ENCODE results near the gene FREM2. TPM values are rescaled to one million over a fixed set of nuclear protein-coding genes. Genes with fewer than 3 reads are reported as not detected.

The FREM2 gene
- total RNA-seq, 1 experiment from 2014 or later = 0.04 TPM

GRCh38 chr13:38667526-38668109 is 19.3 kb upstream of the FREM2 start:
- no TSS peak for BruUV-seq (replicated peaks)
- ATAC-seq (no peak), DNase-seq (no peak)
- H3K4me2 ChIP-seq (ENCODE audit: low read length) = no peak overlapping the region
- H2AFZ ChIP-seq (ENCODE audit: low read length) = no peak overlapping the region
- H4K20me1 ChIP-seq (ENCODE audit: low read length) = no peaks in the 10 kb centered on the region
- intact Hi-C loops (cut with micrococcal nuclease) = no loop called here
- H3K36me3 ChIP-seq (ENCODE audit: low read depth, low read length) = no peaks in the 10 kb centered on the region
- H3K4me3 ChIP-seq (ENCODE audit: low read length) = no peak overlapping the region
- no peaks in the 10 kb centered on the region for H3F3A ChIP-seq (ENCODE audit: low read length, unreplicated experiment)
- H3K9ac ChIP-seq (ENCODE audit: low read length) = no peak overlapping the region
- H3K79me2 ChIP-seq (ENCODE audit: low read length) = no peaks in the 10 kb centered on the region
- no peaks in the 10 kb centered on the region for H3K9me3 ChIP-seq (ENCODE audit: low read length)
- H3K4me1 ChIP-seq (ENCODE audit: insufficient read depth, low read length) = no peaks in the 10 kb centered on the region
- H3K27me3 ChIP-seq (ENCODE audit: low read length) = peaks cover 13% of the 10 kb centered on the region
- ChIA-PET CTCF (no interaction called here), POLR2A (ENCODE audit: unreplicated experiment) (no interaction called here)
- no peak overlapping the region for H3K27ac ChIP-seq (ENCODE audit: low read length)
- no peaks in the 10 kb centered on the region for H3K9me2 ChIP-seq (replicated peaks; ENCODE audit: low read length)
- TF ChIP-seq CTCF (conservative IDR thresholded peaks at IDR 0.05; ENCODE audit: low read depth, low read length) = no peak
- no peak for TF ChIP-seq EZH2 (IDR thresholded peaks at IDR 0.05; ENCODE audit: low read length, unreplicated experiment)
- TF ChIP-seq EZH2phosphoT487 (IDR thresholded peaks at IDR 0.05; ENCODE audit: borderline replicate concordance, low read length) = no peak

- DNase-seq = no peak
- Histone ChIP-seq H3K9me3 (ENCODE audit: low read length) (no peaks in the 10 kb centered on the region), H3K27ac (ENCODE audit: low read length) (no peak overlapping the region), H3K4me3 (ENCODE audit: low read length) (no peak overlapping the region), H3K36me3 (ENCODE audit: low read depth, low read length) (no peaks in the 10 kb centered on the region), H3K27me3 (ENCODE audit: low read length) (peaks cover 6% of the 10 kb centered on the region), H3K4me2 (ENCODE audit: low read length) (no peak overlapping the region), H2AFZ (ENCODE audit: low read length) (no peak overlapping the region), H3K4me1 (ENCODE audit: insufficient read depth, low read length) (no peaks in the 10 kb centered on the region), H3K9ac (ENCODE audit: low read length) (no peak overlapping the region), H3F3A (ENCODE audit: low read length, unreplicated experiment) (no peaks in the 10 kb centered on the region), H3K9me2 (replicated peaks; ENCODE audit: low read length) (no peaks in the 10 kb centered on the region), H3K79me2 (ENCODE audit: low read length) (no peaks in the 10 kb centered on the region), H4K20me1 (ENCODE audit: low read length) (no peaks in the 10 kb centered on the region)
- ATAC-seq = no peak
- BruUV-seq (replicated peaks) = no TSS peak
- no peak for TF ChIP-seq EZH2 (IDR thresholded peaks at IDR 0.05; ENCODE audit: low read length, unreplicated experiment)
- no peak for TF ChIP-seq CTCF (conservative IDR thresholded peaks at IDR 0.05; ENCODE audit: low read depth, low read length)
- no peak for TF ChIP-seq EZH2phosphoT487 (IDR thresholded peaks at IDR 0.05; ENCODE audit: borderline replicate concordance, low read length)
- intact Hi-C loops (cut with micrococcal nuclease) = no loop called here
- ChIA-PET CTCF (no interaction called here), POLR2A (ENCODE audit: unreplicated experiment) (no interaction called here)
Observed at GRCh38 chr13:38669234-38669964, 17.5 kb upstream of the FREM2 start.

- no TSS peak for BruUV-seq (replicated peaks)
Observed at GRCh38 chr13:38670627-38671026, 16.2 kb upstream of the FREM2 start.

More at GRCh38 chr13:38670627-38671026, 16.2 kb upstream of the FREM2 start:
- H2AFZ ChIP-seq (ENCODE audit: low read length) = no peak overlapping the region
- no peaks in the 10 kb centered on the region for H3K79me2 ChIP-seq (ENCODE audit: low read length)
- no peaks in the 10 kb centered on the region for H3F3A ChIP-seq (ENCODE audit: low read length, unreplicated experiment)
- no peak overlapping the region for H3K4me3 ChIP-seq (ENCODE audit: low read length)
- TF ChIP-seq EZH2phosphoT487 (IDR thresholded peaks at IDR 0.05; ENCODE audit: borderline replicate concordance, low read length) = no peak
- TF ChIP-seq EZH2 (IDR thresholded peaks at IDR 0.05; ENCODE audit: low read length, unreplicated experiment) = no peak
- no peak for TF ChIP-seq CTCF (conservative IDR thresholded peaks at IDR 0.05; ENCODE audit: low read depth, low read length)
- H3K9me3 ChIP-seq (ENCODE audit: low read length) = no peaks in the 10 kb centered on the region
- no peak for DNase-seq
- no peak overlapping the region for H3K4me2 ChIP-seq (ENCODE audit: low read length)
- CTCF ChIA-PET = no interaction called here
- POLR2A ChIA-PET (ENCODE audit: unreplicated experiment) = no interaction called here
- intact Hi-C loops (cut with micrococcal nuclease) = no loop called here
- no peaks in the 10 kb centered on the region for H4K20me1 ChIP-seq (ENCODE audit: low read length)
- no peaks in the 10 kb centered on the region for H3K4me1 ChIP-seq (ENCODE audit: insufficient read depth, low read length)
- H3K9ac ChIP-seq (ENCODE audit: low read length) = no peak overlapping the region
- no peaks in the 10 kb centered on the region for H3K36me3 ChIP-seq (ENCODE audit: low read depth, low read length)
- ATAC-seq = no peak
- H3K9me2 ChIP-seq (replicated peaks; ENCODE audit: low read length) = no peaks in the 10 kb centered on the region
- no peak overlapping the region for H3K27ac ChIP-seq (ENCODE audit: low read length)
- peaks cover 6% of the 10 kb centered on the region for H3K27me3 ChIP-seq (ENCODE audit: low read length)

Measured in PC-3 (cell line).